DND-41 (cell line): ENCODE measurements around the gene CLSTN2.

Experiments
- EZH2 ChIP-seq: IDR thresholded peaks from 3 replicates; pipeline ENCODE4 v1.6.1; 2012; ENCODE audit warnings: borderline replicate concordance, low read depth, mild to moderate bottlenecking, moderate library complexity, low read length, inconsistent platforms; ENCODE audit not compliant: severe bottlenecking
- TF ChIP-seq, protein P1 (sequence below): IDR thresholded peaks from 2 replicates; pipeline ENCODE4 v1.5.1; 2012; ENCODE audit warnings: borderline replicate concordance, low read length, moderate library complexity, mild to moderate bottlenecking; ENCODE audit not compliant: poor library complexity, severe bottlenecking; ENCODE audit errors: extremely low read depth

DNA sequence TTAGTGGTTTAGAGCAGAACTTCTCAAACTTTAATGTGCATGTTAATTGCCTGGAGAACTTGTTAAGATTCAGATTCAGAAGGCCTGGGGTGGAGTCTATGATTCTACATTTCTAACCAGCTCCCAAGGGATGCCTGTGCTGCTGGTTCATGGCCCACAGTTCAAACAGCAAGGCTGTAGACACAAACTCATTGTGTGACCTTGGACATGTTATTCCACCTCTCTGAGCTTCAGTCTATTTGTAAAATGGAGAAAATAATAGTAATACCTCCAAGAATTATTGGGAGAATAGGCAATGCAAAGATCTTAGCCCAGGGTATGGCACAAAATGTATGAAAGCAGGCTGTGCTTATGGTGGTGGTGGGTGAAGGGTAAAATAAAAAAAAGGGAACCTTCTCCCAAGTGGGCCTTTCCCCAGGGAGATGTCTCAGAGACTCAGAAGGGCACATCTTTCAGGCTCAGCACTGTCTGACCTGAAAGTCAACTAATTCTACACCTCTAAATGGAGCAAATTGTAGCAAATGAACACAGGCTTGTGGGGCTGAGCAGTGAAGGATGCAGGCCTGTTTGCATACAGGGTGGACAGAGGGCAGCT lies 566.9 kb downstream of the CLSTN2 start:
- TF ChIP-seq, protein P1, sequence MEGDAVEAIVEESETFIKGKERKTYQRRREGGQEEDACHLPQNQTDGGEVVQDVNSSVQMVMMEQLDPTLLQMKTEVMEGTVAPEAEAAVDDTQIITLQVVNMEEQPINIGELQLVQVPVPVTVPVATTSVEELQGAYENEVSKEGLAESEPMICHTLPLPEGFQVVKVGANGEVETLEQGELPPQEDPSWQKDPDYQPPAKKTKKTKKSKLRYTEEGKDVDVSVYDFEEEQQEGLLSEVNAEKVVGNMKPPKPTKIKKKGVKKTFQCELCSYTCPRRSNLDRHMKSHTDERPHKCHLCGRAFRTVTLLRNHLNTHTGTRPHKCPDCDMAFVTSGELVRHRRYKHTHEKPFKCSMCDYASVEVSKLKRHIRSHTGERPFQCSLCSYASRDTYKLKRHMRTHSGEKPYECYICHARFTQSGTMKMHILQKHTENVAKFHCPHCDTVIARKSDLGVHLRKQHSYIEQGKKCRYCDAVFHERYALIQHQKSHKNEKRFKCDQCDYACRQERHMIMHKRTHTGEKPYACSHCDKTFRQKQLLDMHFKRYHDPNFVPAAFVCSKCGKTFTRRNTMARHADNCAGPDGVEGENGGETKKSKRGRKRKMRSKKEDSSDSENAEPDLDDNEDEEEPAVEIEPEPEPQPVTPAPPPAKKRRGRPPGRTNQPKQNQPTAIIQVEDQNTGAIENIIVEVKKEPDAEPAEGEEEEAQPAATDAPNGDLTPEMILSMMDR, result no peak
- TF ChIP-seq EZH2, result no peak
